Head of caudate nucleus (tissue), 42 donors: ENCODE results near the gene NBPF20.
"Not testable (repeated sequence)": the region's sequence is repeated elsewhere in the genome, so short reads cannot be mapped to it uniquely, and the experiment has no call there.

ENCODE experiments used
- DNase-seq, 42 donors: peaks; one replicate each; pipeline versions ENCODE4 v3.0.0 to v3.0.0-alpha.2; 2020 to 2021; ENCODE audit warnings: mixed read lengths in 7 of 42
- intact Hi-C: fragments of 100-400 bp; cut with DNase I; formaldehyde crosslinking; loops from one replicate; pipeline ENCODE4 v1.15.0; 2022

Gene NBPF20

DNA sequence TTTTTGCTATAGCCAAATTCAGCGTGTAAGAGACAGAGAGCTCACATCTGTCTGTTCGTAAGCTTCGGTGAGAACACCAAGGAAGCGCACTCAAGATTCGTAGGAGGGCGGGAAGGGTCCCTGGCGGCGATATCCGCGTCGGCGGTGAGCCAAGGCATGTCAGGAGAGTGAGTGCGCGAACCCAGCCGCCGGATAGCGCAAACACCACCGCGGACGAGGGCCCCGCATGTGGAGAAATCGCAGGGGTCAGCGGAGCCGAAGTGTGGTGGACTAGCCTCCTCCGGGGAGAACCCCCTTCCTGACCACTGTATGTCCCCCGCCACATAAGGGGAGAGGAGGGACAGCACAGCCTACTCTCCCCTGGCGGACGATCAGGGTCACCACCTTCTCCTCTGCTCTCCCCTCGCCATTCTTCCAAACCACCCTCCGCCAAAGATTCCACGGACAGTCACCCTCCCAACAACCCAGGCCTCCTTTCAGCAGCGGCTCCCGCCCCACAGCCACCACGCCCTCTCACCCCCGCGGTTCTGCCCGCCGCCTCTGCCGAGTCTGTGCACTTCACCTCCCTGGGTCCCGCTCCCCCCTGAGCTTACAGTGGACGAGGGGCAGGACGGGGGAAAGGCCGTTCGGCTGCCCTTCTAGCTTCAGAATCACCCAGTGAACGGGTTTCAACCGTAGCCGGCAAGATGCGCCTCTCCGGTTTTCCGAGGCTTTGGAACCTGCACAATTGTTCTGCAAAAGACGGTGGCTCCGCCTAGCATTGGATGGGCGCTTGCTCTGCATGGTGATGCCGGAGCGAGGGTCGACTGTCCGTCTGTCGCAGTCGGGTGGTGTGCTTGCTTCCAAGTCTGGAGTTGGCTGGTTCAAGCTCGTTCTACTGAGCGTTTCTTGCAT lies 6.2 kb upstream of the NBPF20 start:
- intact Hi-C loops, DNase-seq: not testable (repeated sequence)

- DNase-seq, intact Hi-C loops: not testable (repeated sequence)
These were observed 5.4 kb upstream of the NBPF20 start for GRCh38 chr1:145430830-145431229.

GRCh38 chr1:145429329-145429728 lies 3.9 kb upstream of the NBPF20 start:
- intact Hi-C loops, DNase-seq: not testable (repeated sequence)

DNA sequence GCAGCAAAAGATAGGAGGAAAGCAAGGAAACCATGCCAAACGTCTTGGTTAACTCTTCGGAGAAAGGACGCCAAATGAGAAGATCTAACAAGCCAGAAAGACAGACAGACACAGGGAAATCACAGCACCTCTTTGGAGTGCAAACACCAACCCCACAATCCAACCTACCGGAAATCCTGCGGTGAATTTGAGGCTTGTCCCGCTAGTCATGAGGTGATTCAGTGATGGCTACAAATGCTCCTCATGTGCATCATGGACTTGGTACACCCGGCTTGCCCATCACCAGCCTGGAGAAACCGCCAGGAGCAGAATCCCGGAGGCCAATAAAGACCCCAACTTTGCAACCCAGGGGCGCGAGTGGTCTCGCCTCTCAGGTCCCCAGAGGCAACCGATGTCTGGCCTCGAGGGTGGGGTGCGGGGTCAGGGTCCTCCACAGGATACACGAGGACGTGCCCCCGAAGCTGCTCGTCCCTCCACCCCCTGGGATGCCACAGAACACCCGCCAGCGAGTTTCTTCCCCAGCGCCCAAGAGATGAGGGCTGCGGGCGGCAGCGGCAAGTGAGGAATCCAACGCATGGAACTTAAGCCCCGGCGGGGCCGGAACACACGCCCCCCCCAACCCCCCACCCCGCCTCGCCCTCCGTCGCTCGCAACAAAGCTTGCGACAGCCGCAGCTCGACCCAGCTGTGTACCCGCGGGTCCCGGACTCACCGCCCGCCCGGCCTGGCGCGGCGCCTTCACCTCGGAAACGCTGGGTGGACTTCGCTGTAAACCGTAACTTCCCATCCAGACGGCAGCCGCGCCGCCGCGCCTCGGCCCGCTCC lies 579 bp downstream of the NBPF20 start:
- intact Hi-C loops = not testable (repeated sequence)
- DNase-seq = peak in 10 of 42 donors; percentile 1 to 42 (median 14)

DNA sequence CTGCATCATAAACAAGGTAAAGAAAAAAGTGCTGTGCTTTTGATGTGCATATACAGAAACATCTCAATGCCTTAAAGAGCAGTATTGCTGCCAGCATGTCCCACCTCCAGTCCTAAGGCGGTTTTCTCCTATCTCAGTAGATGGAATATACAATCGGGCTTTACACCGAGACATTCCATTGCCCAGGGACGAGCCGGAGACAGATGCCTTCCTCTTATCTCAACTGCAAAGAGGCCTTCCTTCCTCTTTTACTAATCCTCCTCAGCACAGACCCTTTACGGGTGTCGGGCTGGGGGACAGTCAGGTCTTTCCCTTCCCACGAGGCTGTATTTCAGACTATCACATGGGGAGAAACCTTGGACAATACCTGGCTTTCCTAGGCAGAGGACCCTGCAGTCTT lies 10.3 kb downstream of the NBPF20 start:
- intact Hi-C loops, DNase-seq: not testable (repeated sequence)

DNA sequence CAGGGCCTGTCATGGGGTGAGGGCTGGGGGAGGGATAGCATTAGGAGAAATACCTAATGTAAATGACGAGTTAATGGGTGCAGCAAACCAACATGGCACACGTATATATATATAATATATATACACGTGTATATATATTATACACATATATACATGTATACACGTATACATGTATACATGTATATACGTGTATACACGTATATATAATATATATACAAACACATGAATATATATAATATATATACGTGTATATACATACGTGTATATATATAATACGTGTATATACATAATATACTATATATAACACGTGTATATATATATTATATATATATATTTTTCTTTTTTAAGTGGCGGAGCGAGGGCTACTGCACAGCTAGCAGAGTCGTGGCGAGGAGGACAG lies 18.1 kb downstream of the NBPF20 start:
- intact Hi-C loops, DNase-seq: not testable (repeated sequence)

DNA sequence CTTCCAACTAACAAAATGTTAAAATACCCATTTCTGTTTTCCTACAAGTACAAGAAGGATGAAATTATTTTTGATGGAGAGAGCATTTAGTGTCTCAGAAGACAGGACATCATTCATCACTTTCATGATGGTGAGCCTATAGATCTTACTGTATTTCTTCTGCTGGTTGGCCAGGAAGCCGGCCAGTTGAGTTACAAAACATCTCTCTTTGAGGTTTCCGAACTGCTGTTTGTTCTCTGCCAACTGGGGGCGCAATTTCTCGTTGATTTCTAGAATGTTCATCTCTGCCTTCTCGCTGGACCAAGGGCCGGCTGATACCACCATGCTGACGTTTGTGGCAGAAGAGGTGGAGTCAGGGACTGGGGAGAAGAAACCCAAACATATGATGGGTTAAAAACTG lies 20.5 kb downstream of the NBPF20 start:
- peak in 1 of 42 donors; percentile 2 for DNase-seq
- intact Hi-C loops = not testable (repeated sequence)

DNA sequence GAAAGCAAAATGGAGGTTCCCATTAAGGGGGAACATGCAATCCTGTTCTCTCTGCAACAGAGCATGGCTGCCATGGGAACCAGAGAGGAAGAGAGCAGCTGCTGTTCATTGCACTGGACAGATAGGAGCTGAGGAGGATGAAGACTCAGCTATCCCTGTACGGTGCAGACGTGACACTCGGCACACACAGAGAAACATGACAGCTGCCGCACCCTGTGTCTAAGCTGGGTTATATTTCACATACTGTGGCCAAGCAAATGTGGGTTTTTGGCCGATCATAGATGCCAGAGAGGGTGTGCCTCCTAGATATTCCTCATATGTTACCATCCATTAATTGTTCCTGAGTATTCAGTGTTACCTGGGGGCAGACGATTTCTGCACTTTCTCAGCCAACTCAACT lies 24.7 kb downstream of the NBPF20 start:
- intact Hi-C loops, DNase-seq: not testable (repeated sequence)
